HG03439 (cell line): ENCODE results near the gene PSMB10.
"Not testable (repeated sequence)": the region's sequence is repeated elsewhere in the genome, so short reads cannot be mapped to it uniquely, and the experiment has no call there.

Experiments used
- ATAC-seq: cut with Tn5 transposase; IDR thresholded peaks from one replicate; pipeline ENCODE4 v1.9.1; 2021; ENCODE audit warnings: mild to moderate bottlenecking, moderate library complexity; ENCODE audit not compliant: unreplicated experiment

PSMB10 gene

DNA sequence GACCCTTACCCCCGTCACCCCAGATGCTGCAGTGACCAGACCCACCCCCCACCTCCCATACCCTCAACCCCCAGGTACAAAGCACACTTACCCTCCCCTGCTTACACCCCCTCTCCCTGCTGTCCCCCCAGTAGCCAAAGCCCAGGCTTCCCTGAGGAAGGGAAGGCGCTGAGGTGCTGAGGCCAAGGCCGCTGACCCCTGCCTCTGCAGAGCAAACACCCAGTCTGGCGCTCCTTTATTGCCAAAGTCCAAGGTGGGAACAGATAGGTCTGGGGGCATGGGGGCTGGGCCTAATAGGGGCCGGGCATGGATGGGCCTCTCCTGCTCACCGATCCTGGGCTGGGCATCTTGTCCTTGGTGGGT lies 6.6 kb upstream of the PSMB10 start:
- ATAC-seq = no peak

DNA sequence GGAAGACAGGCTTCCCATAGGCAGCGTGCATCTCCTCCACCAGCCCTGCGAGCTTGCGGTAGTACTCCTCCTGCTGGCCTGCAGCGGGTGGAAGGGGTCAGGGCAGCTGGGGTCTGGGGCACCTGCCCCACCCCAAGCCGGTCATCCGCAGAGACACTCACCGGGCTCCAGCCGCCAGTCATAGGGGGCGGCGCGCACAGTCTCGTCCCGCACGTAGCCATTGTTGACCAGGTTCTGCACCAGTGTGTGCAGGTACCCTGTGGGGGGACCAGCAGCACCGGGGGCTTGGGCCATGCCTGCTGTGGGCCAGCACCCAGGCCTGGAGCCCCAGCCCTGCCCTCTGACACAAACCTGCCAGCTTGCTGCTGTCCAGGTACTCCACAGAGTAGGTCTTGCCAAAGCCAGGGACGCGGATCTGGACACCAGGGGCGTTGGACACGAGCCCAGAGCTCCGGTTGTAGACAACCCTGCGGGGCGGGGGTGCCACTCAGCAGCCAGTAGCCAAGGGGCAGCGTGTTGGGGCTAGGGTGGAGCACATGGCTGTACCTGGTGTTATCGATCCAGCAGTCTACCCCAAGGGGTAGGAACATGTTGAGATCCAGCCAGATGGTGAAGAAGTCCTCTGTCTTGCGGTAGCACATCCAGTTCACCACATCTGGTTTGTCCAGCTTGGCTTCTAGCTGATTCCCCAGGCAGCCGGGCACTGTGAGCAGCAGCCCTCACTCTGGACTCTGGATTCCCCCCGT lies 6.0 kb upstream of the PSMB10 start:
- ATAC-seq = no peak

DNA sequence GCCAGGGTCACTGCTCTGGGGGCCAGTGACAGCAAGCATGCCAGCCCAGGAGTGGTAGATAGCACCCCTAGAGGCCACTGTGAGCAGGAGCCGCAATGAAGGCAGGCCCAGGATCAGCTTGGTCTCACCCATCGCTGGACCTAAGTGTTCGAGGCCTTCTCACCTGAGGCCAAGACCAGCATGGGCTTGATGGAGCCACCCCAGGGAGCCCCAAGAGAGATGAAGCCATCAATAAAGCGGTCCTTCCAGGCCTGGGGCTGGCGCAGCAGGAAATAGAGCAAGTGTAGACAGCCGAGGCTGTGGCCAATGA lies 5.5 kb upstream of the PSMB10 start:
- ATAC-seq = no peak

DNA sequence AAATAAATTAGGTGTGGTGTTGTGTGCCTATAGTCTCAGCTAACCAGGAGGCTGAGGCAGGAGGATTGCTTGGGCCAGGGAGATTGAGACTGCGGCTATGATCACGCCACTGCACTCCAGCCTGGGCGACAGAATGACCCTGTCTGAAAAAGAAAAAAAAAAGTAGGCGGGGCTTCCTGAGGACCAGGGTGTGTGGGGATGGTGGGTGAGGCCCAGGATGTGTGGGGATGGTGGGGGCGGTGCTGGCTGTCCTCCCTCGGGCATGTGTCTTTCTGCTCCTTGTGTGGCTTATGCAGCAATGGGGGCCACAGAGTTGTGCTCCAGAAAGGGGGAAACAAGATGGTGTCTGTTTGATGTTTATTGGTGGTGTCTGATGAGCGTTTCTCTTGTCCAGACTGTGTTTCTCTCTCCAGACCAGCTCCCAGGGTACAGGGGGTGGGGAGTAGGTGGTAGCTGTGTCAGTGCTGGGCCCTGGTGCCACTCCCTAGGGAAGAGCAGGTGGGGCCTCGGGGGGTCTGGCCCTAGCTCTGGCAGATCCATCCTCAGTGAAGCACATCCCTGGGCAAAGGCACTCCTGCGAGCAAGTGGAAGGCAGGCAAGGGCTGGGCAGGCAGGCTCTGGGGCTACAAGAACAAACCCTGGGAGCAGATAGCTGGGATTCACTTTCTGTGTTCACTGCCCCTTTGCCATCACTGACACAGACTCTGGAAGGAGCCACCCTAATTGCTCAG lies 5.0 kb upstream of the PSMB10 start:
- no peak for ATAC-seq

DNA sequence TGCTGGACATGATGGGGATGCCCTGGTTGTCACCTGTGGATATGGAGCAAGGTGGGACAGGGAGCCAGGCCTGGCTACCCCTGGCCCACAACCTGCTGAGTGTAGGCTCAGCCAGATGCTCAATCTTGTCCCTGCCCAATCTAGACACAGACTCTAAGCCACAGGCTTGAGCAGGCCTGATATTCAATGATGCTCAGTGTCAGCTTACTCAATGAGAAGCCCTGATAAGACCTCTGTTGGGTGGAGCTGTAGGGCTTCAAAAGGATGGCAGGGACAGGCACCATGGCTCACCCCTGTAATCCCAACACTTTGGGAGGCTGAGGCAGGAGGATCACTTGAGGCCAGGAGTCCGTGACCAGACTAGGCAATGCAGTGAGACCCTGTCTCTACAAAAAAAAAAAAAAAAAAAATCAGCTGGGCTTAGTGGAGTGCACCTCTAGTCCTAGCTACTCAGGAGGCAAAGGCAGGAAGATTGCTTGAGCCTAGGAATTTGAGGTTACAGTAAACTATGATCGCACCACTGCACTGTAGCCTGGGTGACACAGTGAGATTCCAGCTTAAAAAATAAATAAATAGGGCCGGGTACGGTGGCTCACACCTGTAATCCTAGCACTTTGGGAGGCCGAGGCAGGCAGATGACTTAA lies 3.9 kb upstream of the PSMB10 start:
- no peak for ATAC-seq

DNA sequence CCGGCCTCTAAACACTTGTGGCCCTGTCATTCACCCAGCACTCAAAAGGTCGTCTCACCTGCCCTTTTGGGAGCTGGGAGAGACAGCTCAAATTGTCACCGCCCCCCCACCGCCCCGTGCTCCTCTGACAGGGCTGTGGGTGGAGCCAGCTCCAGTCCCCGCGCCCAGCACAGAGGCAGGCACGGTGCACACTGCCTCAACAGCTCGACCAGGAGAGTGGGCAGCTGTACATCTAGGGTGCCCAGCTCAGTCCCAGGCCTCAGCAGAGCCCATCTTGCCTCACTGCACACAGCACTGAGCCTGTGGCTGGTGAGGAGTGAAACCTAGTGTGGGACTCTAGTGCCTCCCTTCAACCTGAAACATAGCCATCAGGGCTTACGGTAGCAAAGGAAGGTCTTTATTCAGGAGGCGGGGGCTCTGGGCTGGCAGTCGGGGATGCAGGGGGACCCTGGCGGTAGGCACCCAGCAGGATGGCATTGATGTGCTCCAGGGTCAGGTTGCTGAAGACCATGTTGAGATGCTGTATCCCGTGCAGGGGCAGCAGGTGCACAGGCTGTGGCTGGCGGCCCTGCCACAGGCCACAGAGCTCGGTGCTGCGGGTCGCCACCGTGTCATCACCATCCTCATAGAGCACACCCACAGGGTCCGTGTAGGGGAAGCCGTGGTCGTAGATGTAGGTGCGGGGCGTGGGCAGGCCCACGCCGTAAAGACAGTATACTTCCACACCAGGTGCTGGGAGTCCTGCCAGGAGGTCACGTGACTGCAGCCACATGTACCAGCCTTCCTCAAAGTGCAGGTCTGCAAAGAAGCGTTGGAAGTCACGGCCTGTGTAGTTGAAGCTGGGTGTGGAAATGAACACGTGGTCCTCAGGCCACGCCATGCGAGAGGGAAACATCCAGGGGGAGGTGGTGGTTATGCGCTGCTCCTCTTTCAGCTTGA lies 3.1 kb upstream of the PSMB10 start:
- ATAC-seq = no peak

DNA sequence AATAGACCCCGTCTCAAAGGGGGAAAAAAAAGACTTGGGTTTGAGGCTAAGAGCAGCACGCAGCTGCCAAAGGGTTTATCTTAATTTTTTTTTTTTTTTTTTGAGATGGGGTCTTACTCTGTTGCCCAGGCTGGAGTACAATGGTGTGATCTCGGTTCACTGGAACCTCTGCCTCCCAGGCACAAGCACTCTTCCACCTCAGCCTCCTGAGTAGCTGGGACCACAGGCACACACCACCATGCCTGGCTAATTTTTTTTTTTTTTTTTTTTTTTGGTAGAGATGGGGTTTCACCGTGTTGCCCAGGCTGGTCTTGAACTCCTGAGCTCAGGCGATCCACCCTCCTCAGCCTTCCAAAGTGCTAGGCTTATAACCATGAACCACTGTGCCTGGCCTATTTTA lies 1.1 kb upstream of the PSMB10 start:
- not testable (repeated sequence) for ATAC-seq

DNA sequence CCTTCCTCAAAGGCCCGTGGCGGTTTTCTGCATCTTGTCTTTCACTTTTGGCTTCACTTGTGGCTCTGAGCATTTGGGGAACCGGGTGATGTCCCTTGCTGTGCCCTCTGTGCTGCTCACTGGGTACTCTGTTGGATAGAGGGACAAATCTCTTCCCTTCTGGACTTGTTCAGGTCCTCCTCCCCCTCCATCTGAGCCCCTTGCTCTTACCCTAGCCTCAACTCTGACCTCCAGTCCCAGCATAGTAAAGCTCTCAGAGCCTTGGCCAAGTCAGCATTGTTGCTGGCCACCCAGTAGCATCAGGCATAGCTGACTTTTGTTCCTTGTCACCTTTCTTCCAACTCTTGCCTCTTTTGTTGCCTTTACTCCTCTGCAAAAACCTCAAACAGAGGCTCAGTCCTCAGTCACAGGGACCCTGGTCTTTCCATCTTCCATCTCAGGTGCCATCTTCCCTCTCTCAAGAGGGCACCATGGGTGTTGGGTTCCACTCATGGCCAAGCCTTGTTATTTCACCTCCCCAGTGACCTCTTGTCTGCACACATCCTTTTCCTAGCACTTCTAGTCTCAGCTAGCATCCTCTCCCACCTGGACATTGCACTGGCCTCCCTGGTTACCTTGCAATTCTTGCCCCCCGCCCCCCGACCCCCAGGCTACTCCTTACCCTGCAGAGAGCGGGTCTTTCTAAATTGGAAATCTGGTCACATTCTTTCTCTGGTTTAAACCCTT lies 393 bp upstream of the PSMB10 start:
- ATAC-seq = peak; percentile 46

DNA sequence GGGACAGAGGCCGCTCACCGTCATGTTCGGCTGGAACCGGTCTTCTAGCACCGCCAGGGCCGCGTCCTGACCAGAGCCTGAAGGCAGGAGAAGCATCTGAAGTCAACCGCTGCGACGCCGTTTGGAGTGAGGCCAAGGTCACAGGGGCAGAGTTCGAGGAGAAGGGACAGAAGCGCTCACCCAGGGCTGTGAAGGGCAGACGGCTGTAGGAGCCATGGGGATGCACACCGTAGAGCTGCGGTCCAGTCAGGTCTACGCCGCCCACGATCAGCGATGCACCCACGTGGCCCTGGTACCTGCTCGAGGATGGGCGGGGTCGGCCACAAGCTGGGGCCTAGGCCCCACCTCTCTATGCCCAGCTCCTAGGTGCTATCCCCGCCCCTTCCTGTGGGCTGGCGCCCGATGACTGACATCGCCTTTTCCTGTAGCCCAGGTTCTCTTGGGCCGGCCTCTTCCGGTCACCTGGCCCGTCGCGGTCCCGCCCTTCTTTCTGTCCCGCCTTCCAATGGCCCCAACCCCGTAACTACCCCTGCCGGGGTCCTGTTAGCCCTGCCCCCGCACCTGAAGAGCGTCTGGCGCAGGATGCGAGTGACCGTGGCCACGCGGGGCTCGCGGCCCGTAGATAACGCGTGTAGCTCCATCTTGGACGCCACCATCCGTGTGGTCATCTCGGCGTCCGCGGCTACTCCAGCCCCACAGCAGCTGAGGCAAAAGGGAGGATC lies 1.1 kb downstream of the PSMB10 start:
- ATAC-seq = peak; percentile 84

DNA sequence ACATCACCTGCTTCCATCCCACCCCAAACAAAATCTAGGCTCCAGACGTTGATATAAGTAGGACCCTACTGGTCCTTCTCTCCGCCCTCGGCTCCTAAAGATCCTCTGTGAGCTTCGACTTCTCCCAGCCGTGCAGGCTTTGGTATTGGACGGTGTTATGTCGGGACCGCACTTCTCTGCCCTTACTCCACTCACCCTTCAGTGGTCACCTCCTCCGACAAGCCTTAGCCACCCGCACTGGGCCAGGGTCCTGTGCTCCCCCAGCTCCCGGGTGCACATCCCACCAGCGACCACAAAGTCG lies 1.6 kb downstream of the PSMB10 start:
- ATAC-seq = no peak

DNA sequence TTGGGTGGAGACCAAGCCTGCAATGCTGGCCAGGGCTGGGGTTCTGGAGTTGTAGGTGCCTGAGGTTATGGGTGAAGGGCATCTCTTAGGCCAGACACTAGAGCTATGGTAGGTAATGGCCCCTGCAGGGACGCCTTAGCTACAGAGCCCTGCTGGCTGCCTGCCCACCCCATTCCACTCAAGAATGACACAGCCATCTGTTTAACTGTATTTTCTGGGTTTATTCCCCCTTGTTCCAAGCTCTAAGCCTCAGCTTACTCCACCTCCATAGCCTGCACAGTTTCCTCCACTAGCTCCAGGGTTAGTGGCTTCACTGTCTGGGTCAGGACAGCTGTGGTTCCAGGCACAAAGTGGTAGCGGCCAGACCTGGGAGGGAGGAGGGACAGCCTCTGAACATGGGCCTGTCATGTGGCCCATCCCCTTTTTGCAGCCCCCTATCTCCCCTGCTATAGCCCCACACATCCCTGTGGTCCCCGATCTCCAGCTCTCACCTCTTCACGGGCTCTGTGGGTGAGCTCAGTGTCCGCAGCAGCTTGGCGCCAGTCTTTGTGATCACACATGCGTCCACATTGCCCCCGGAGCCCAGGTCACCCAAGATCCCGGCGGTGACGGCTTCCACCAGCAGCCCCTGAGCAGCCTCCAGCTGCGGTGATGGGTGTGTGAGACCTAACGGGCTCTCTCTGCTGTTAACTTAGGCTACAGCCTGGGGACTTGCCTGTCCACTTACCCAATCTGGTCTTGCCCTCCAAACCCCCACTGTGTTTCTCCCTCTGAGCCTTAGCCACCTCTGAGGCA lies 2.1 kb downstream of the PSMB10 start:
- no peak for ATAC-seq

DNA sequence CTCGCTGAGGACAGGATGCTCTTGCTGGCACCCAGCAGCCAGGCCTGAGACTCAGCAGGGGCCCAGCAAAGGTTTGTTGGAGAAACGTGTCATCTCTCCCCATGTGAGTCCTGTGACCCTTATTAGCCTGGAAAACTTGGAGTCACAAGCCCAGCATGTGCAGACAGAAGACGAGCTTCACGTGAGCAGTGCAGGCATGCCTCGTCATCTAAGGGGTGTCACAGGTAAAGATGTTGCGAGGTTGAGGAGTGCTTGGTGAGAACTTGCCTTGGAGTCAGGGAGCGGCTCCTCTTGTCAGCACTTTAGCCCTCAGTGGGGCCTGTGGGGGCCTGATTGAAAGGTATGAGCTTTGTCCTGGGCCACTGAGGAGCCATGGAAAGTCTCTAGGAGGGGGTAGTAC lies 2.8 kb downstream of the PSMB10 start:
- ATAC-seq = no peak

DNA sequence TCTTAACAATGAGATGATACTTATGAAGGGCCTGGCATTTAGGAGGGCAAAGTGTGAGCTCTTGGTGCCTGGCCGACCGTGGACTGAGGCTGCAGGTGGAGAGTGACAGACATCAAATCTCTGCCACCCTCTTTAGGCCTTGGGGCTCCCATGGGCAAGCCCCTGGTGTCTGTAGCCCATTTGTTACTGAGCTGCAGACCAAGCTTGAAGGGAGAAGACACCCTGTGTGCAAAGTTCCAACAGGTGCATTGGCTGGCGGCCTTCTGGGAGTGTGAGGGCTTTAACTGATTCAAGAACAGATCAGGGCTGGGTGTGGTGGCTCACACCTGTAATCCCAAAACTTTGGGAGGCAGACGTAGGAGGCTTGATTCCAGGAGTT lies 4.2 kb downstream of the PSMB10 start:
- ATAC-seq = no peak

DNA sequence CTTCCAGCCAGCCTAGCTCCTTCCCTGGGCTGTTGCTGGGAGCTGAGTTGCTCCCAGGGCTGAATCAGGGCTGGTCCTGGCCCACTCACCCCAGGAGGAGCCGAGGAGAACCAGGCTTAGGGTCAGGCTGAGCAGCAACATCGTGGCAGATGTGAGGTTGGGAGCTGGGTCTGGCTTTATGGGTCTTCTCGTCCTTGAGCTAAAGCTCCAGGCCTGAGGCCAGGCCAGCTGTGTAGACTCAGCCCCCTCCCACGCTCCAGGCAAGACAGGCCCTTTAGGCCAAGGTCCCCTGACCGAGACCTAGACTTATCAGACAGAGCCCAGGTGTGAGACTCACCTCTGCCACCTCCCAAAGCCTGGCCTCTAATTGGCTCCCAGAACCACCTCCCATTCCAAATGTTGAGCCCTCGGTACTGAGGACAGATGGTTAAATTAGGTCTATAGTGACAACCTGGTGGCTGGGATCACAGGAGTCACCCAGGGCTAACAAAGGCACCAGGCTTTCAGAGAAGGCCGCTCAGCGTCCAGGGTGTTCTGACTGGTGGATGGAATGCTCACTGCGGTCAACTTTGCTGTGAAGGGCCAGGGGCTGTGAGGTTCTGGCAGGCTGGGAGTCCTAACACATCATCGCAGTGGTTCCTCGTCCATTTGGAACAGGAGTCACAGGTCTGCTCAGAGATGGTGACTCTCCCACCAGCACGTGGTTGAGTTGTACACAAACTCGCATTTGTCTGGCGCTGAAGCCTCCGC lies 4.8 kb downstream of the PSMB10 start, which contains the start of gene CTRL:
TSS of gene CTRL (minus strand) at position 151 of the 750 bp plus-strand sequence. CDS start at position 141, 10 bp downstream.
- ATAC-seq = no peak

DNA sequence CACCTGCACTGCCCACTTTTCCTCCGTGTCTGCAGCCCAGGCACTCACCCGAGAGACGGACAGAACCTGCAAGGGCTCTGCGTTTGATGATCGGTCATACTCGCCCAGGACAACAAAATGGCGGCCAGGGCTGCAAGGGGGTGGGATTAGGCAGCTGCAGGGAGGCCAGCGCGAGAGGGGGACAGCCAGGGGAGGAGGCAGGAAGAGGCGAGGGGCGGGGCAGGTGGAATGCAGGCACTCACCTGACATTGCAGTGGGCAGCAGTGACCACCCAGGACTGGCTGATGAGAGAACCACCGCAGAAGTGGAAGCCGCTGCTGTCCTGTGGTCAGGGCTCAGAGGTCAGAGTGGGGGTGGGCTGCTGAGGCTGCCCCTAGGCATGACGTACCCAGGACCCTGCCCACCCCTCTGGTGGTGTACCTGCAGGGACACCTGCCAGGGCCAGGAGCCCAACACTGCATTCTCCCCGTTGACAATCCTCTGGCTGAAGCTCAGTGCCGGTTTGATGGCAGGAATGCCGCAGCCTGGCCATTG lies 5.9 kb downstream of the PSMB10 start:
- ATAC-seq = no peak

DNA sequence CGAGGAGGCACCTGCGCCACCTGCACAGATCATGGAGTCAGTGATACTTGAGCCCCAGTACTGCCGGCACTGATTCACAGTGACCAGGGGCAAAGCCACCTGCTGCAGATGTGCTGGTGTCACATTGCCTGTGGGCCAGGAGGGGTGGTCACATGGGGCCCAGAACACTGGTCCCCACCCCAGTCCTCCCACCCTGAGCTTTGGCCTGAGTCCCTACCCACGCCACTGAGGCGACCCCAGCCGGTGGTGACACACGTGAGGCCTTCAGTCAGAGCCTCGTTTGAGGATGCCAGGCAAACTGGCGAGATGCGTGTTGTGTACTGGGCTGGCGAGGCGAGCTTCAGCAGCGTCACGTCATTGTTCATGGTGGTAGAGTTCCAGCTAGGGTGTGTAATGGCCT lies 6.5 kb downstream of the PSMB10 start:
- ATAC-seq = no peak

DNA sequence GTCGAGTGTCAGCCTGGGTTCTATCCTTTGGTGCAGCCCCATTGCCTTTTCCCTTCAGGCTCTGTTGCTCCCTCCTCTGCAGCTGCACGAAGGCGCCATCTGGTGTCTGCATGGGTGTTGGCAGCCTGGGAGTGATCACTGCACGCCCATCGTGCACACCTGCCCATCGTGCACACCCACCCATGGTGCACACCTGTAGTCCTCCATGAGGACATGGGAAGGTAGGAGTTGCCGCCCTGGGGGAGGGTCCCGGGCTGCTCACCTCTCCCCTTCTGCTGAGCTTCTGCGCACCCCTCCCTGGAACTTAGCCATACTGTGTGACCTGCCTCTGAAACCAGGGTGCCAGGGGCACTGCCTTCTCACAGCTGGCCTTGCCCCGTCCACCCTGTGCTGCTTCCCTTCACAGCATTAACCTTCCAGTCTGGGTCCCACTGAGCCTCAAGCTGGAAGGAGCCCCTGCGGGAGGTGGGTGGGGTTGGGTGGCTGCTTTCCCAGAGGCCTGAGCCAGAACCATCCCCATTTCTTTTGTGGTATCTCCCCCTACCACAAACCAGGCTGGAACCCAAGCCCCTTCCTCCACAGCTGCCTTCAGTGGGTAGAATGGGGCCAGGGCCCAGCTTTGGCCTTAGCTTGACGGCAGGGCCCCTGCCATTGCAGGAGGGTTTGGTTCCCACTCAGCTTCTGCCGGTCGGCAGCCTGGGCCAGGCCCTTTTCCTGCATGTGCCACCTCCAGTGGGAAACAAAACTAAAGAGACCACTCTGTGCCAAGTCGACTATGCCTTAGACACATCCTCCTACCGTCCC lies 7.9 kb downstream of the PSMB10 start:
- no peak for ATAC-seq
